Stimulated activated naive CD8-positive, alpha-beta T cell treated with anti-CD3 and anti-CD28 coated beads, Interleukin-15, Interleukin-2, amounts not matched to agents 100 ng/mL and 50 ng/mL, for 24 hours (primary cell): ENCODE data around the gene HEG1.

Experiments used
- H3K27ac Mint-ChIP-seq: one replicate; pipeline ENCODE4 v1.8.0; 2021; ENCODE audit warnings: mild to moderate bottlenecking, mixed read lengths
- H3K27me3 Mint-ChIP-seq: one replicate; pipeline ENCODE4 v1.8.0; 2021; ENCODE audit warnings: mixed read lengths
- H3K36me3 Mint-ChIP-seq: one replicate; pipeline ENCODE4 v1.8.0; 2021; ENCODE audit warnings: low read depth, mixed read lengths
- H3K4me1 Mint-ChIP-seq: one replicate; pipeline ENCODE4 v1.8.0; 2021; ENCODE audit warnings: low read depth, mixed read lengths
- H3K4me3 Mint-ChIP-seq: one replicate; pipeline ENCODE4 v1.8.0; 2021; ENCODE audit warnings: mild to moderate bottlenecking, mixed read lengths
- H3K9me3 Mint-ChIP-seq: one replicate; pipeline ENCODE4 v1.8.0; 2021; ENCODE audit warnings: mixed read lengths

HEG1 gene

GRCh38 chr3:125077864-125078263 is 22.1 kb upstream of the HEG1 start:
- Mint-ChIP-seq H3K9me3 (no peaks in the 10 kb centered on the region), H3K27ac (no peak overlapping the region), H3K4me1 (peaks cover 5% of the 10 kb centered on the region), H3K36me3 (no peaks in the 10 kb centered on the region), H3K4me3 (no peak overlapping the region), H3K27me3 (no peaks in the 10 kb centered on the region)

- H3K4me1 Mint-ChIP-seq = peaks cover 5% of the 10 kb centered on the region
These were observed 20.7 kb upstream of the HEG1 start for GRCh38 chr3:125076464-125076863.

GRCh38 chr3:125075738-125076137 is 19.9 kb upstream of the HEG1 start:
- H3K27ac Mint-ChIP-seq = no peak overlapping the region
- H3K9me3 Mint-ChIP-seq = no peaks in the 10 kb centered on the region
- H3K36me3 Mint-ChIP-seq = no peaks in the 10 kb centered on the region
- no peaks in the 10 kb centered on the region for H3K27me3 Mint-ChIP-seq
- H3K4me1 Mint-ChIP-seq = peaks cover 5% of the 10 kb centered on the region
- no peak overlapping the region for H3K4me3 Mint-ChIP-seq

More at GRCh38 chr3:125076464-125076863, 20.7 kb upstream of the HEG1 start:
- Mint-ChIP-seq H3K9me3 (no peaks in the 10 kb centered on the region), H3K27ac (no peak overlapping the region), H3K4me3 (no peak overlapping the region), H3K27me3 (no peaks in the 10 kb centered on the region), H3K36me3 (no peaks in the 10 kb centered on the region)

GRCh38 chr3:125073390-125073905 is 17.7 kb upstream of the HEG1 start:
- H3K27me3 Mint-ChIP-seq = no peaks in the 10 kb centered on the region
- peaks cover 19% of the 10 kb centered on the region for H3K4me1 Mint-ChIP-seq
- H3K36me3 Mint-ChIP-seq = no peaks in the 10 kb centered on the region
- H3K4me3 Mint-ChIP-seq = no peak overlapping the region
- H3K9me3 Mint-ChIP-seq = no peaks in the 10 kb centered on the region
- H3K27ac Mint-ChIP-seq = no peak overlapping the region

- Mint-ChIP-seq H3K27me3 (no peaks in the 10 kb centered on the region), H3K4me1 (peaks cover 14% of the 10 kb centered on the region), H3K4me3 (no peak overlapping the region), H3K27ac (no peak overlapping the region), H3K9me3 (no peaks in the 10 kb centered on the region), H3K36me3 (no peaks in the 10 kb centered on the region)
These were observed 17.1 kb upstream of the HEG1 start for GRCh38 chr3:125072749-125073389.

GRCh38 chr3:125072301-125072700 is 16.5 kb upstream of the HEG1 start:
- H3K27ac Mint-ChIP-seq = no peak overlapping the region
- H3K4me3 Mint-ChIP-seq = no peak overlapping the region
- H3K4me1 Mint-ChIP-seq = peaks cover 14% of the 10 kb centered on the region
- H3K36me3 Mint-ChIP-seq = no peaks in the 10 kb centered on the region
- H3K27me3 Mint-ChIP-seq = no peaks in the 10 kb centered on the region
- H3K9me3 Mint-ChIP-seq = no peaks in the 10 kb centered on the region

GRCh38 chr3:125069968-125070745 is 14.4 kb upstream of the HEG1 start:
- H3K9me3 Mint-ChIP-seq = no peaks in the 10 kb centered on the region
- peaks cover 14% of the 10 kb centered on the region for H3K4me1 Mint-ChIP-seq
- H3K4me3 Mint-ChIP-seq = no peak overlapping the region
- H3K27ac Mint-ChIP-seq = no peak overlapping the region
- no peaks in the 10 kb centered on the region for H3K36me3 Mint-ChIP-seq
- H3K27me3 Mint-ChIP-seq = no peaks in the 10 kb centered on the region

GRCh38 chr3:125069452-125069851 is 13.7 kb upstream of the HEG1 start:
- Mint-ChIP-seq H3K27ac (no peak overlapping the region), H3K36me3 (no peaks in the 10 kb centered on the region), H3K27me3 (peaks cover 5% of the 10 kb centered on the region), H3K9me3 (no peaks in the 10 kb centered on the region), H3K4me3 (no peak overlapping the region), H3K4me1 (peaks cover 14% of the 10 kb centered on the region)

GRCh38 chr3:125068265-125068664 is 12.5 kb upstream of the HEG1 start:
- Mint-ChIP-seq H3K27ac (no peak overlapping the region), H3K4me1 (peaks cover 14% of the 10 kb centered on the region), H3K27me3 (peaks cover 12% of the 10 kb centered on the region), H3K36me3 (no peaks in the 10 kb centered on the region), H3K9me3 (no peaks in the 10 kb centered on the region), H3K4me3 (no peak overlapping the region)

- H3K4me3 Mint-ChIP-seq = no peak overlapping the region
- no peak overlapping the region for H3K27ac Mint-ChIP-seq
- peaks cover 14% of the 10 kb centered on the region for H3K4me1 Mint-ChIP-seq
- peaks cover 16% of the 10 kb centered on the region for H3K27me3 Mint-ChIP-seq
- no peaks in the 10 kb centered on the region for H3K9me3 Mint-ChIP-seq
- no peaks in the 10 kb centered on the region for H3K36me3 Mint-ChIP-seq
These were observed 11.4 kb upstream of the HEG1 start for GRCh38 chr3:125067225-125067624.

GRCh38 chr3:125062904-125063618 is 7.3 kb upstream of the HEG1 start:
- Mint-ChIP-seq H3K36me3 (no peaks in the 10 kb centered on the region), H3K9me3 (no peaks in the 10 kb centered on the region), H3K27ac (no peak overlapping the region), H3K27me3 (peaks cover 33% of the 10 kb centered on the region), H3K4me3 (no peak overlapping the region), H3K4me1 (no peaks in the 10 kb centered on the region)

- Mint-ChIP-seq H3K27ac (no peak overlapping the region), H3K4me1 (peaks cover 2% of the 10 kb centered on the region), H3K27me3 (peaks cover 36% of the 10 kb centered on the region), H3K9me3 (no peaks in the 10 kb centered on the region), H3K4me3 (no peak overlapping the region), H3K36me3 (no peaks in the 10 kb centered on the region)
These were observed 5.8 kb upstream of the HEG1 start for GRCh38 chr3:125061646-125062045.

GRCh38 chr3:125061170-125061569 is 5.4 kb upstream of the HEG1 start:
- Mint-ChIP-seq H3K4me1 (peaks cover 6% of the 10 kb centered on the region), H3K27ac (no peak overlapping the region), H3K36me3 (no peaks in the 10 kb centered on the region), H3K4me3 (no peak overlapping the region), H3K27me3 (peaks cover 36% of the 10 kb centered on the region), H3K9me3 (no peaks in the 10 kb centered on the region)

GRCh38 chr3:125059488-125060245 is 3.9 kb upstream of the HEG1 start:
- Mint-ChIP-seq H3K9me3 (no peaks in the 10 kb centered on the region), H3K4me3 (no peak overlapping the region), H3K4me1 (peaks cover 10% of the 10 kb centered on the region), H3K36me3 (no peaks in the 10 kb centered on the region), H3K27ac (no peak overlapping the region), H3K27me3 (peaks cover 33% of the 10 kb centered on the region)
